H9 (cell line): ENCODE results near the gene GNGT2. TPM values are rescaled to one million over a fixed set of nuclear protein-coding genes. Genes with fewer than 3 reads are reported as not detected.

Source experiments
- DNase-seq: peaks from one replicate; pipeline ENCODE4 v3.0.0-alpha.2; 2017
- H2AFZ ChIP-seq: one replicate; pipeline ENCODE4 v1.6.1; 2013; ENCODE audit warnings: mild to moderate bottlenecking, low read length, control low read depth, moderate library complexity
- H2AK5ac ChIP-seq: 2 replicates; pipeline ENCODE4 v1.6.1; 2013; ENCODE audit warnings: low read length, control low read depth, mixed read lengths; ENCODE audit not compliant: insufficient read length
- H2BK120ac ChIP-seq: one replicate; pipeline ENCODE4 v1.6.1; 2013; ENCODE audit warnings: low read depth, mild to moderate bottlenecking, low read length, control low read depth, inconsistent platforms; ENCODE audit not compliant: poor library complexity, severe bottlenecking
- H2BK12ac ChIP-seq: 2 replicates; pipeline ENCODE4 v1.6.1; 2013; ENCODE audit warnings: low read length, control low read depth, mixed read lengths, low read depth; ENCODE audit not compliant: insufficient read length
- H2BK15ac ChIP-seq: 2 replicates; pipeline ENCODE4 v1.6.1; 2013; ENCODE audit warnings: low read depth, low read length, control low read depth
- H2BK20ac ChIP-seq: one replicate; pipeline ENCODE4 v1.6.1; 2013; ENCODE audit warnings: low read depth, mild to moderate bottlenecking, low read length, control low read depth, inconsistent platforms; ENCODE audit not compliant: poor library complexity, severe bottlenecking
- H2BK5ac ChIP-seq: 2 replicates; pipeline ENCODE4 v1.6.1; 2013; ENCODE audit warnings: low read length, control low read depth, mixed read lengths; ENCODE audit not compliant: insufficient read length
- H3K14ac ChIP-seq: 2 replicates; pipeline ENCODE4 v1.6.1; 2013; ENCODE audit warnings: low read length, control low read depth; ENCODE audit not compliant: insufficient read depth
- H3K18ac ChIP-seq: 2 replicates; pipeline ENCODE4 v1.6.1; 2013; ENCODE audit warnings: low read depth, mild to moderate bottlenecking, mixed read lengths, low read length, control low read depth; ENCODE audit not compliant: insufficient read length
- H3K23ac ChIP-seq: 2 replicates; pipeline ENCODE4 v1.6.1; 2013; ENCODE audit warnings: low read length, control low read depth, mixed read lengths, low read depth; ENCODE audit not compliant: insufficient read length
- H3K23me2 ChIP-seq: 2 replicates; pipeline ENCODE4 v1.6.1; 2013; ENCODE audit warnings: low read depth, mild to moderate bottlenecking, mixed read lengths, low read length, control low read depth; ENCODE audit not compliant: insufficient read length, poor library complexity, severe bottlenecking
- H3K27ac ChIP-seq: 2 replicates; pipeline ENCODE4 v1.5.1; 2013; ENCODE audit warnings: low read length, control low read depth, mixed read lengths, low read depth; ENCODE audit not compliant: insufficient read length
- H3K27me3 ChIP-seq: 2 replicates; pipeline ENCODE4 v1.6.1; 2013; ENCODE audit warnings: low read length, control low read depth, inconsistent platforms; ENCODE audit not compliant: insufficient read depth
- H3K4ac ChIP-seq: 2 replicates; pipeline ENCODE4 v1.6.1; 2013; ENCODE audit warnings: low read depth, mild to moderate bottlenecking, control low read depth, inconsistent platforms, low read length, moderate library complexity
- H3K4me1 ChIP-seq: 2 replicates; pipeline ENCODE4 v1.6.1; 2013; ENCODE audit warnings: low read length, control low read depth, inconsistent platforms; ENCODE audit not compliant: insufficient read depth
- H3K4me2 ChIP-seq: 2 replicates; pipeline ENCODE4 v1.6.1; 2013; ENCODE audit warnings: low read length, control low read depth, mixed read lengths; ENCODE audit not compliant: insufficient read length, insufficient read depth
- H3K56ac ChIP-seq: 2 replicates; pipeline ENCODE4 v1.6.1; 2013; ENCODE audit warnings: low read depth, mild to moderate bottlenecking, mixed read lengths, low read length, control low read depth; ENCODE audit not compliant: insufficient read length
- H3K79me1 ChIP-seq: 2 replicates; pipeline ENCODE4 v1.6.1; 2013; ENCODE audit warnings: low read depth, mild to moderate bottlenecking, moderate library complexity, low read length, control low read depth, inconsistent platforms; ENCODE audit not compliant: insufficient read depth, poor library complexity, severe bottlenecking
- H3K79me2 ChIP-seq: 2 replicates; pipeline ENCODE4 v1.6.1; 2013; ENCODE audit warnings: low read length, control low read depth, inconsistent platforms; ENCODE audit not compliant: insufficient read depth
- H3K9ac ChIP-seq: 2 replicates; pipeline ENCODE4 v1.6.1; 2013; ENCODE audit warnings: low read length, control low read depth, mixed read lengths; ENCODE audit not compliant: insufficient read length; ENCODE audit errors: extremely low read depth
- H3K9me3 ChIP-seq: one replicate; pipeline ENCODE4 v1.6.1; 2013; ENCODE audit warnings: low read depth, low read length, inconsistent platforms; ENCODE audit not compliant: control insufficient read depth
- H3T11ph ChIP-seq: one replicate; pipeline ENCODE4 v1.6.1; 2013; ENCODE audit warnings: mild to moderate bottlenecking, low read length, control low read depth, inconsistent platforms
- H4K20me1 ChIP-seq: one replicate; pipeline ENCODE4 v1.6.1; 2013; ENCODE audit not compliant: control insufficient read depth, insufficient read length, insufficient read depth
- H4K5ac ChIP-seq: 2 replicates; pipeline ENCODE4 v1.6.1; 2013; ENCODE audit warnings: low read depth, mild to moderate bottlenecking, mixed read lengths, low read length, control low read depth; ENCODE audit not compliant: insufficient read length
- H4K8ac ChIP-seq: replicated peaks from 2 replicates; pipeline ENCODE4 v1.6.1; 2013; ENCODE audit warnings: low read length, control low read depth, mixed read lengths, low read depth; ENCODE audit not compliant: insufficient read length
- H4K91ac ChIP-seq: 2 replicates; pipeline ENCODE4 v1.6.1; 2013; ENCODE audit warnings: low read depth, mild to moderate bottlenecking, moderate library complexity, mixed read lengths, low read length, control low read depth; ENCODE audit not compliant: insufficient read length
- H3K27ac Mint-ChIP-seq, 3 experiments: 2 replicates in 2 of 3; 3 replicates in 1 of 3; pipeline ENCODE4 v1.8.0; 2020 to 2021; ENCODE audit warnings: mixed read lengths in 3 of 3, mild to moderate bottlenecking in 1 of 3, moderate library complexity in 1 of 3
- H3K27me3 Mint-ChIP-seq: 2 replicates; pipeline ENCODE4 v1.8.0; 2021; ENCODE audit warnings: low read depth, mild to moderate bottlenecking, moderate library complexity, mixed read lengths
- H3K36me3 Mint-ChIP-seq, 3 experiments: 2 replicates in 2 of 3; 3 replicates in 1 of 3; pipeline ENCODE4 v1.8.0; 2020 to 2021; ENCODE audit warnings: low read depth in 3 of 3, mixed read lengths in 3 of 3; ENCODE audit not compliant: insufficient read depth in 1 of 3
- H3K4me1 Mint-ChIP-seq, 2 experiments: 2 replicates each; pipeline ENCODE4 v1.8.0; 2020; ENCODE audit warnings: mixed read lengths in 2 of 2
- H3K4me3 Mint-ChIP-seq, 2 experiments: 2 replicates in 1 of 2; 3 replicates in 1 of 2; pipeline ENCODE4 v1.8.0; 2020 to 2021; ENCODE audit warnings: mild to moderate bottlenecking in 2 of 2, mixed read lengths in 2 of 2, moderate library complexity in 1 of 2
- H3K9me3 Mint-ChIP-seq, 2 experiments: 2 replicates in 1 of 2; 3 replicates in 1 of 2; pipeline ENCODE4 v1.8.0; 2020; ENCODE audit warnings: mild to moderate bottlenecking in 2 of 2, mixed read lengths in 2 of 2, moderate library complexity in 1 of 2
- CTCF ChIP-seq: fragments of 200-600 bp; sonication (generic); conservative IDR thresholded peaks from 3 replicates; pipeline ENCODE4 v1.8.0; 2021; ENCODE audit warnings: antibody characterized with exemption, mild to moderate bottlenecking
- WGBS: extraction: QIAGEN DNeasy Blood & Tissue Kit; methylation state at CpG from one replicate; pipeline ENCODE4 v1.1.7; 2013; ENCODE audit warnings: missing lambda C conversion rate, low lambda C conversion rate, mixed read lengths; ENCODE audit not compliant: insufficient read length; ENCODE audit errors: extremely low coverage; 5-methylcytosine and 5-hydroxymethylcytosine counted together
- total RNA-seq: library from RNA; stranded (reverse); gene quantifications from 2 replicates; pipeline ENCODE4 v1.2.1, GENCODE V29; 2021

The GNGT2 gene
- total RNA-seq, 1 experiment from 2014 or later = 0.42 TPM

GRCh38 chr17:49249292-49249794 lies 39.0 kb upstream of the GNGT2 start:
- H2BK20ac ChIP-seq = no peak overlapping the region
- no peaks in the 10 kb centered on the region for H3K9me3 ChIP-seq
- H4K8ac ChIP-seq = no peak overlapping the region
- H3K27me3 ChIP-seq = no peaks in the 10 kb centered on the region
- TF ChIP-seq CTCF = no peak
- Mint-ChIP-seq H3K9me3 (no peaks in the 10 kb centered on the region), H3K27ac (no peak overlapping the region), H3K27me3 (peaks cover 4% of the 10 kb centered on the region), H3K4me3 (no peak overlapping the region), H3K4me1 (peaks cover 4% of the 10 kb centered on the region in 2 experiments; a peak in 1 of 4 replicates), H3K36me3 (no peaks in the 10 kb centered on the region)
- H3K79me1 ChIP-seq = no peaks in the 10 kb centered on the region
- H4K5ac ChIP-seq = no peak overlapping the region
- no peak overlapping the region for H3K18ac ChIP-seq
- no peak overlapping the region for H2AFZ ChIP-seq
- no peak overlapping the region for H3K4ac ChIP-seq
- no peaks in the 10 kb centered on the region for H3K23me2 ChIP-seq
- no peak overlapping the region for H2AK5ac ChIP-seq
- WGBS = no CpG with 5 or more reads among the region's 10 CpGs
- H2BK120ac ChIP-seq = no peak overlapping the region
- H3K4me1 ChIP-seq = no peaks in the 10 kb centered on the region
- no peaks in the 10 kb centered on the region for H3K79me2 ChIP-seq
- no peak overlapping the region for H2BK12ac ChIP-seq
- H3K14ac ChIP-seq = no peak overlapping the region; the same call in 1 of the 2 replicates
- no peak overlapping the region for H4K91ac ChIP-seq
- H3T11ph ChIP-seq = no peak overlapping the region
- H4K20me1 ChIP-seq = no peaks in the 10 kb centered on the region
- H2BK15ac ChIP-seq = no peak overlapping the region
- H3K9ac ChIP-seq = no peak overlapping the region
- H3K27ac ChIP-seq = no peak overlapping the region
- H2BK5ac ChIP-seq = no peak overlapping the region
- no peak overlapping the region for H3K4me2 ChIP-seq
- DNase-seq = no peak
- no peak overlapping the region for H3K23ac ChIP-seq
- H3K56ac ChIP-seq = no peak overlapping the region
